ENCODE results near the gene COL1A2. TPM values are rescaled to one million over a fixed set of nuclear protein-coding genes. Genes with fewer than 3 reads are reported as not detected.

The COL1A2 gene
- total RNA-seq, 1 experiment from 2014 or later, result 0.46 TPM

GRCh38 chr7:94434042-94434441, 39.3 kb downstream of the COL1A2 start:
- no peak for DNase-seq (ENCODE audit: low spot score)

GRCh38 chr7:94436018-94436604, 41.4 kb downstream of the COL1A2 start:
- DNase-seq (ENCODE audit: low spot score), result peak; percentile 77

- DNase-seq (ENCODE audit: low spot score), result no peak
Measured at GRCh38 chr7:94436700-94437099, 42.0 kb downstream of the COL1A2 start.

GRCh38 chr7:94439893-94440381, 45.2 kb downstream of the COL1A2 start:
- no peak for DNase-seq (ENCODE audit: low spot score)

GRCh38 chr7:94440451-94441039, 45.9 kb downstream of the COL1A2 start:
- DNase-seq (ENCODE audit: low spot score), result no peak

GRCh38 chr7:94441138-94441537, 46.4 kb downstream of the COL1A2 start:
- DNase-seq (ENCODE audit: low spot score), result no peak

- no peak for DNase-seq (ENCODE audit: low spot score)
Measured at GRCh38 chr7:94442639-94443038, 47.9 kb downstream of the COL1A2 start.

- no peak for DNase-seq (ENCODE audit: low spot score)
Measured at GRCh38 chr7:94444813-94445212, 50.1 kb downstream of the COL1A2 start.

- DNase-seq (ENCODE audit: low spot score), result no peak
Measured at GRCh38 chr7:94445696-94446194, 51.0 kb downstream of the COL1A2 start.

- DNase-seq (ENCODE audit: low spot score), result no peak
Measured at GRCh38 chr7:94446308-94446707, 51.6 kb downstream of the COL1A2 start.

GRCh38 chr7:94449151-94449725, 54.5 kb downstream of the COL1A2 start:
- peak; percentile 71 for DNase-seq (ENCODE audit: low spot score)

GRCh38 chr7:94450044-94450697, 55.5 kb downstream of the COL1A2 start:
- no peak for DNase-seq (ENCODE audit: low spot score)

- no peak for DNase-seq (ENCODE audit: low spot score)
Measured at GRCh38 chr7:94451187-94451586, 56.5 kb downstream of the COL1A2 start.

GRCh38 chr7:94452239-94452638, 57.5 kb downstream of the COL1A2 start:
- DNase-seq (ENCODE audit: low spot score), result no peak

GRCh38 chr7:94453898-94454297, 59.2 kb downstream of the COL1A2 start:
- no peak for DNase-seq (ENCODE audit: low spot score)

- no peak for DNase-seq (ENCODE audit: low spot score)
Measured at GRCh38 chr7:94458041-94458440, 63.3 kb downstream of the COL1A2 start.

GRCh38 chr7:94466516-94466915, 71.8 kb downstream of the COL1A2 start:
- no peak for DNase-seq (ENCODE audit: low spot score)

GRCh38 chr7:94471604-94472003, 76.9 kb downstream of the COL1A2 start:
- no peak for DNase-seq (ENCODE audit: low spot score)

- no peak for DNase-seq (ENCODE audit: low spot score)
Measured at GRCh38 chr7:94472608-94473007, 77.9 kb downstream of the COL1A2 start.

GRCh38 chr7:94476251-94476840, 81.7 kb downstream of the COL1A2 start:
- DNase-seq (ENCODE audit: low spot score), result no peak

GRCh38 chr7:94477878-94478277, 83.2 kb downstream of the COL1A2 start:
- no peak for DNase-seq (ENCODE audit: low spot score)

- DNase-seq (ENCODE audit: low spot score), result no peak
Measured at GRCh38 chr7:94478648-94479214, 84.0 kb downstream of the COL1A2 start.
